Stimulated activated CD8-positive, alpha-beta memory T cell treated with anti-CD3 and anti-CD28 coated beads, Interleukin-4, amount 100 ng/mL, for 4 hours (primary cell): ENCODE measurements around the gene UGDH.
"Not testable (repeated sequence)": the region's sequence is repeated elsewhere in the genome, so short reads cannot be mapped to it uniquely, and the experiment has no call there.

ENCODE experiments used
- DNase-seq, 2 donors: peaks; one replicate each; pipeline ENCODE4 v3.0.0-alpha.2; 2020; ENCODE audit warnings: low read depth in 2 of 2, low spot score in 1 of 2

Gene UGDH

DNA sequence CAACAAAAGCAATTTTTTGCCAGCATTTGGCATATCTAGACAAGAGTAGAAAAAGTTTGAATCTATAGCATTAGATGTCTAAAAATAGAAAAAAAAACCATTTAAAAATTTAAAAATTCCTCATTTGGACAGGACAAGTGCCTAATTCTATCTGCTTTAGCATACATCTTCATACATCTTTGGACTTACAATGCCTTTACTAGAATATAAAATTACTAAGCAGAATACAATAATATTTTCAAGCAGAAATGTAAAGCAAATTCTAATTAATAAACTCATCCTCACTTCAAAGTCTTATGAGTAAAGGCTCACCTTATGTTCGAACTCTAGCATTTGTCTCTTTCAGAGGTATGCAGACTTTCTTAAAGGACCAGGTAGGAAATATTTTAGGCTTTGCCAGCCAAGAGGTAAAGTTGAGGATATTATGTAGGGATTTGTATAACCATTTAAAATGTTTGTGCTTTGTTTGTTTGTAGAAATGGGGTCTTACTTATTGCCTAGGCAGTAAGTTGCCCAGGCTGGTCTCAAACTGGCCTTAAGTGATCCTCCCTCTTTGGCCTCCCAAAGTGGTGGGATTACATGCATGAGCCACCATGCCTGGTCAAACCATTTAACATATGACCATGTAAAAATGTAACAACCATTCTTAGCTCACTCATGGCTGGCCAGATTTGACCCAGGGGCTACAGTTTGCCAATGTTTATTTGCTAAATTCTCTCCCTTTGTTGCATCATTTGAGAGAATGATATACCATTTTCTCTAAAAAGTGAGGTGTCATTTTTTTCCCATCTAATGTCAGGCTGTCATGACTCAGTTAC, 29.1 kb downstream of the UGDH start:
- DNase-seq, result no peak

DNA sequence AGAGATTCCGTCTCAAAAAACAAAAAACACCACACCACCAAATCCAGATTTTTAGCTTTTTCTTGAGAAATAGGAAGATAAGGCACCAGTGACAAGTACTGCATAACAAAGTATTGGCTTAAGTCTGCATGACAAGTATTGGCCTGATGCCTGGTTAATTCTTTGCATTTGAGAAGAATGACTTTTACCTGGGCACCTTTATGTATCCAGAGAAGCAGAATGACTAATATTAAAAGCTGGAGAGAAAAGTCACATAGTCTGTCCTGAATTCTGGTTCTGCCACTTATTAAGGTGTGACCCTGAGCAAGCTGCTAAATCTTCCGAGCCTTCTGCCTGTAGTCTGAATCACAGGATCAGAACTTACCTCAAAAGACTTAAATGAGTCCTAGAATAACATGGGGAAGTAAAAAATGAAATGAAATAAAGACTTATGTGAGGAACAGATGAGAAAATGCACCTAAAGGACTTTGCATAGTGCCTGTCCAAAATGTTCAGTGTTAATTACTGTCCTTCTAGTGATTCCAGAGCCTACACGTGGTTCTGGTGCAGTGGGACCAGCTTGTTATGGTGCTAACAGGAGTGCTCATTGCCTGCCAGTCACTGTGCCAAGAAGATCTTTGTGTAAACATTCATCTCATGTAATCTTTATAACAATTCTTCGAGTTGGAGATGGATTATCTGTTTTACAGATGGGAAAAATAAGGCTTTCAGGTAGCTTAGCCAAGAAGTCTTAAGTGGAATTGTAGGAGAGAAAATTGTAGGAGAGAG, 31.6 kb downstream of the UGDH start:
- no peak for DNase-seq

DNA sequence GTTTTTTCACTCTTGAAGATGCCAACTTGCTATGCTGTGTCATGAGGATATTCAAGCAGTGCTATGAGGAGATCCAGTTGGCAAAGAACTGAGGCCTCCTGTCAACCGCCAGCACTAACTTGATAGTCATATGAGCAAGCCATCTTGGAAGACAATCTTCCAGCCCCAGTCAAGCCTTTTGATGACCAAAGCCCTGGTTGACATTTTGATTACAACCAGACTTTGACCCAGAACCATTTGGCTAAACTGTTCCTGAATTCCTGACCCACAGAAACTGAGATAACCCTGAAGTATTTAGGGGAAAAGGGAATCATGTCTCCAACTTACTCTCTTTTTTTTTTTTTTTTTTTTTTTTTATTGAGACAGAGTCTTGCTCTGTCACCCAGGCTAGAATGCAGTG, 32.9 kb downstream of the UGDH start:
- no peak for DNase-seq

DNA sequence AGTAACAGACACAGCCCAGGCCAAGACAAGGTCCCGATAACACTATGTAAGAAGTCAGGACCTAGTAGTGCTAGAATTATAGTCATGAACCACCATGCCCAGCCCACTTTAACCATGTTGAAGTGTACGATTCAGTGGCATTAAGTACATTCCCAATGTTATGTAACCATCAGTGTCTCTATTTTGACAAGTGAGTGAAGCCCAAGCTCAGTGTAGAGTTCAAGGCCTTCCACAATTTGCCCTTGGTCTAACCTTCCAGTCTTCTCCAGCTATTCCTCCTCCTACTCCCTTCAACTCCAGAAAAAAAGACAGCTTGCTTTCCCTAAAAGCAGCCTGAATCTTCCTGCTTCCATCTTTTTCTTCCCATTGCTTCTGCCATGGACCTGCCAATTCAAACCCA, 36.9 kb downstream of the UGDH start:
- no peak for DNase-seq

DNA sequence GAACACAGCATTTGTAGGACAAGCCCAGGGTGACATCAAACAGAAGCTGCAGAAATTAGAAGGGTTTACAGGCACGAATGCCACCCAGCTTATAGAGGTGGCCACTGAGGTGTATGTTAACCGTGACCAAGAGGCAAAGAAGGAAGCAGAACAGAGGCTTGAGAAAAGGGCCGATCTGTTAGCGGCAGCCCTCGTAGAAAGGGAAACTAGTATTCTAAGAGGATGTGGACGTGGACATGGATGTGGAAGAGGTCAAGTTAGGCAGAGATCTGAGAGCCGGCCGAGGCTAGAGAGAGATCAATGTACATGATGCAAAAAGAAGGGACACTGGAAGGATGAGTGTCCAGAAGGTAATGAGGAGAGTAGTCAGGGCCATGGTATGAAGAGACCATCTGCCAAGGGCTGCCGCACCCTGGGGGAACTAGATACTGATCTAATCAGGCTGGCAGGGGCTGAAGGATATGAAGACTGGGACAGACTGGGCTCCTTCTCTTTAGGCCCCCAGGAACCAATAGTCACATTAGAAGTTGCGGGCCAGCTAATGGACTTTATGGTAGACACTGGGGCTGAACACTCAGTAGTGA, 40.9 kb downstream of the UGDH start:
- DNase-seq, result no peak

DNA sequence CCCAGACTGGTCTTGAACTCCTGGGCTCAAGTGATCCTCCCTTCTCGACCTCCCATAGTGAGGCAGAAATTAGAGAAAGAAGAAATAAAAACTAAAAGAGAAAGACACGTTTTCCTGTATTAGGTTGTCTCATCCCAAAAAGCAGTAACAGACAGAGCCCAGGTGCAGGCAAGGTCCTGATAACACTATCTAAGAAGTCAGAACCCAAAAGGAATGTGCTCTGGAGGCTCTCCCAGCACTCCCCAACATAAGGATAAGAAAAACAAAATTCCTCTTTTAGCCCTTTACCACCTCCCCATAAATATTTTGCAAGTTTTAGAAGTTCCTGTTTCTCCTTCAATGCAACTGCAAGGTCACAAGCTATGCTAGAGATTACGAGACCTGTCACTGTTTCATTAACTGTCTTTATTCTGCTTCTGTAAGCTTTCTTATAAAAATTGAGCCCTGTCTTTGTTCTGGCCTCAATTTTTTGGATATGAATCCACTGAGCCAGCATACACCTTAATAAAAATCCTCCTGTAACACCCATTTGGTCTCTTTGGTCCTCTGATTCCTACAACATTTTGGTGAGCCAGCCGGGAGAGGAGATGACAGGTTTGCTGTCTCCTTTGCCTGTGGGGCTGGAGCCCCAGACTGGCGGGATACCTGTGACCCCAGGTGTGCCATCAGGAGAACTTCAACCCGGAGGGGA, 42.5 kb downstream of the UGDH start:
- DNase-seq, result no peak

DNA sequence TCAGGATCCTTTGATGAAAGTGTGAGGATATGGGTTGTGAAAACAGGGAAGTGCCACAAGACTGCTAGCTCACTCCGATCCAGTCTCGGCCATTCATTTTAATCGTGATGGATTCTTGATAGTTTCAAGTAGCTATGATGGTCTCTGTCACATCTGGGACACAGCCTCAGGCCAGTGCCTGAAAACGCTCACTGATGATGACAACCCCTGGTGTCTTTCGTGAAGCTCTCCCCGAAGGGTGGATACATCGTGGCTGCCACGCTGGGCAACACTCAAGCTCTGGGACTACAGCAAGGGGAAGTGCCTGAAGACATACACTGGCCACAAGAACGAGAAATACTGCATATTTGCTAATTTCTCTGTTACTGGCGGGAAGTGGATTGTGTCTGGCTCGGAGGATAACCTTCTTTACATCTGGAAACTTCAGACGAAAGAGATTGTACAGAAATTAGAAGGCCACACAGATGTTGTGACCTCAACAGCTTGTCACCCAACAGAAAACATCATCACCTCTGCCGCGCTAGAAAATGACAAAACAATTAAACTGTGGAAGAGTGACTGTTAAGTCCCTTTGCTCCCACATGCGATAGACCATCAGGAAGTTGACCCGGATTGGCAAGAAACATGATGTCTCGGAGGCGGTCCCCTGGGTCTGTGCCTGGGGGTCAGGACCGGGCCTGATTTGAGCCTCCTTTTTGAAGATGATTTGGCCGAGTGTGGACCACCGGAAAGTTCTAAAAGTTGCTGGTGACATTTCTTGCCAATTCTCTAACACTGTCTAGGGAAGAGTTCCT, 46.1 kb downstream of the UGDH start:
- no peak for DNase-seq

DNA sequence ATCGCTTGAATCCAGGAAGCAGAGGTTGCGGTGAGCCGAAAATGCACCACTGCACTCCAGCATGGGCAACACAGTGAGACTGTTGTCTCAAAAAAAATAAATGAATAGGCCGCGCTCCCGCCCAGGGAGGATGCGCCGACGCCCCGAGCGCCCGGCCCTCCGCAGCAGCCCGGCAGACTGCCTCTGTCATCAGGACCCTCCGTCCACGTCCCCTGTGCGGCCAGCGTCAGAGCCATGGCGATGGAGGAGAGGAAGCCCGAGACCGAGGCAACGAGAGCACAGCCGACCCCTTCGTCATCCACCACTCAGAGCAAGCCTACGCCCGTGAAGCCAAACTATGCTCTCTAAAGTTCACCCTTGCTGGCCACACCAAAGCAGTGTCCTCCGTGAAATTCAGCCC, 47.0 kb downstream of the UGDH start:
- no peak for DNase-seq

DNA sequence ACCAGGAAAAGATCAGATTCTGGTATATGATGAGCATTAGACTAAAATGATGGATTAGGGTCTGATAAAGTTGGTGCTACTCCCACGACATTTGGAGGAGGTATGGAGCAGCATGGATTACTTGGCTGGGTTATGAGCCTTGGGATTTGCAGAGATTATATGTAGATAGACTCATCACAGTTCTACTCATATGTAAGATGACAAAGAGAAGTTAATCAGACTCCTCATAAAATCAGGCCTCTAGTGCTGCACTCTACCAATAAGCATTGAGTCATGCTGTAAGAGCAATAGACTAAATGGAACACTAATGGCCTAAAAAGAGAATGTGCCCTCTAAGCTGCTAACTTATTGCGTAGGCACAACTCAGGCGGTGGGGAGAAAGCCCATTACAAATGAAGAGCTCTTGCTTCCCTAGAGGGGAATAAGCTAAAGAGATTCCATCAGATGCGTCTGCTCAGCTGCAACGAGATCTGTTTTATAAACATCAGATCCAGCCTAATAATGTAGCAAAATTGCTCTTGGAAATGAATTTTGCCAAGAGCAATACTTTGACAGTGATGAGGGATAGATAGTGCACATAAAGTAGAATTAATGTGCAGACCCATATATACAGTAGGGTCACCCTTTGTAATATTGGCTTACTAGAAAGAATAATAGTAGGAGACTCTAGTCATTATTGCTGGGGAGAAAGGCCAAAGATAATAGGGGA, 50.9 kb downstream of the UGDH start:
- DNase-seq, result no peak

DNA sequence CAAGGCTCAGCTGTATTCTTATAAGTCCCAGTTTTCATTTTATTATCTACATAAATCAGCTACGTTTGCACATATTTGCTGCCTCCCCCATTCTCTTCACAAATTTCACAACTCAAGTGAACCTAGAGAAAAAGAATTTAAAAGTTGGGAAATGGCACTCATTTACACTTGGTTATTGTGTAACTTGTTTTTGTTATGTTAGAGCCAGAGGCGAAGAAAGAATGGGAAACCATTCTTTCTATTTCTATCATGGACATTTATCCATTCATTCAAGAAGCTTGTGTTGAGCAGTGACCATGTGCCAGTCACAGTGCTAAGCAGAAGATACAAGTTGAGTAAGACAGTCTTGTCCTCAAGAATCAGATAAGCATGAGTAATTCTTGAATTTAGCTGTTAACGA, 54.8 kb downstream of the UGDH start:
- no peak for DNase-seq

DNA sequence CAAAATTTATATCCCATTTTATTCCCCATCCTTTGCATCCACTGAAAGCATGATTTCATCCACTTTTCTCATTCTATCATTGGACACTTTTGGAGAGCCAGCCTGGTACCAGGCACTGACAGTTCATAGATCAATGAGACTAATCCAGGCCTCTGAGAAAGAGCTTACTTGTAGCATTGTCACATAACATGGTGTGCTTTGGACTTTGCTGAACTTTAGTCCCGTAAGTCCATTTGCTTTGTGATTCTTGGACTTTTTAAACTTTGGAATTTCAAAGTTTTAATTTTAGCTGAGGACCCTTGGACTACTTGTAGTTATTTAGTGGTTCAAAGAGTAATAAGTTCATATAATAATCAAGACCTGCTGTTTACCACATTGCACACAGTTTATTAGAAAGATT, 56.8 kb downstream of the UGDH start:
- no peak for DNase-seq

DNA sequence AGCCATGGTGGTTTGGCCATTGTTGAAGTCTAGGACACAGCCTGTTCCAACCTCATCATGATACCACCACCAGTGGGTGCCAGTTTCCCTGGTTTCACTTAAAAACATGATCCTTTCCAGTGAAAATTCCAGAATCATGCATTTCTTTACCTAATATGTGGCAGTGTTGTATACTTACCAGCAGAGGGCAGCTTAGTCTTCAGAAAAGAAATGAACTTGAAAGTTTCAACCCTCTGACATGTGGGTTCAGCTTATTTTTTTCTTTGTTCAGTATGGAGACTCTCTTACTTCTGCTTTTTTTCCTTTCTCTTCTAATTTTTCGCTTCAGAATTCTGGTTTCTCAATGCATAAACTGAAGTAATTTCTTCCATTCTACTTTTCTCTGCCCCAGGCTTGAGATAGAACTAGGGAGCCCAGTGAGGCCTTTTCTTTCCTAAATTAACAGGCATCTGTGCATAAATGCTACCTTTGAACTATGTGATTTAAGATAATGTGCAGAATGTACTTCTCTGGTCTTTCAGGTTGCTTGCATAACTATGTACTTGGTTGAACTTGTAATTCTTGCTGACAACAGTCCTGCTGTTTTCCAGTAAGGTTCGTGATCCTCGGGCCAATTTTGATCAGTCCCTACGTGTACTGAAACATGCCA, 57.7 kb downstream of the UGDH start:
- DNase-seq, result no peak

DNA sequence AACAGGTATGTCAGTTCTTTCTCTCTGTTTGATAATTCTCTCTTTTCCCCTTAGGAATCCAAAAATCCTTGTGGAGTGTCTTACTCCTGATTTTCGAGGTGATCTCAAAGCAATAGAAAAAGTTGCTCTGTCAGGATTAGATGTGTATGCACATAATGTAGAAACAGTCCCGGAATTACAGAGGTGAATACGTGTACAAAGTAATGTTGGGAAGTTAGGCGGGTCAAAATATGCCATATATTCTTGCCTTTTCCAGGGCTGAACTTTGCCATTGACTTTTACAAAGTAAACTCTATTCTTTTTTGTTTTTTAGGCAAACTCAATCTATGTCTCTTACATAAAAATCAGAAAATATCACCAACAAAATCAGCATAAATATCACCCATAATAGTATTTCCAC, 59.8 kb downstream of the UGDH start:
- no peak for DNase-seq

DNA sequence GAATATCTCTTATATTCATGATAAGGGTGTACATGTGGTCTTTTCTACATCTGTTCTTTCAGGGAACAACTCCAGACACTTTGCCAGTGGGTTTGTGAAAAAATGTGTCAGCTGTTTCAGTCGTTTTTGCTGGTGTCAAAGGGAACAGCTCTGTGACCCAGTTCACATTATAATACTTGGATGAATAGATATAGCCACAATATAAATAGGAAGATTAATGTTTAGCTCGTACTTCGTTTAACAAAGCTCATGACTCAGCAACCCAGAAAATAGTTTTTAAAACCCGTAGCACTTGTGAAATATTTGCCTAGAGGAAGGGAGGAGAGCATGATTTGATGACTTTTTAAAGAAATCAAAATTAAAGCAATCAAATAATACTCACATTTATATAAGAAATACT, 60.5 kb downstream of the UGDH start:
- no peak for DNase-seq

DNA sequence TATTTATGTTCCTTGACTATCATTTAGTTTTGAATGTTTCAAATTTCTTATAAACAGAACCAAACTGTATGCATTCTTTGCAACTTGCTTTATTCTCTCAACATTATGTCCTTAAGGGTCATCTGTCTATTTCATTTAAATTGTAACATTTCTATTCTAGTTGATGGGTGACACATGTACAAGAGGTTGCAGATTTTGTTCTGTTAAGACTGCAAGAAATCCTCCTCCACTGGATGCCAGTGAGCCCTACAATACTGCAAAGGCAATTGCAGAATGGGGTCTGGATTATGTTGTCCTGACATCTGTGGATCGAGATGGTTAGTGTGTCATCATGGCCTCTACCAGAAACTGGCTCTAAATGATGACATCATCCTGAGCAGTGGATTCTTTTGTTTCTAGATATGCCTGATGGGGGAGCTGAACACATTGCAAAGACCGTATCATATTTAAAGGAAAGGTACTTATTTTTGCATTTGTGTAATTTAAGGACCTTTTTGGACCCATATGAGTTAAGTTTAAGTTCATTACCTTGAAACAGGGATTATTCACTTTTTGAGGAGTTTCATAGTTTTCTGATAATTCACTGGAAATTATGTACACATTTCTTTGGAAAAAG, 62.2 kb downstream of the UGDH start:
- DNase-seq, result no peak

DNA sequence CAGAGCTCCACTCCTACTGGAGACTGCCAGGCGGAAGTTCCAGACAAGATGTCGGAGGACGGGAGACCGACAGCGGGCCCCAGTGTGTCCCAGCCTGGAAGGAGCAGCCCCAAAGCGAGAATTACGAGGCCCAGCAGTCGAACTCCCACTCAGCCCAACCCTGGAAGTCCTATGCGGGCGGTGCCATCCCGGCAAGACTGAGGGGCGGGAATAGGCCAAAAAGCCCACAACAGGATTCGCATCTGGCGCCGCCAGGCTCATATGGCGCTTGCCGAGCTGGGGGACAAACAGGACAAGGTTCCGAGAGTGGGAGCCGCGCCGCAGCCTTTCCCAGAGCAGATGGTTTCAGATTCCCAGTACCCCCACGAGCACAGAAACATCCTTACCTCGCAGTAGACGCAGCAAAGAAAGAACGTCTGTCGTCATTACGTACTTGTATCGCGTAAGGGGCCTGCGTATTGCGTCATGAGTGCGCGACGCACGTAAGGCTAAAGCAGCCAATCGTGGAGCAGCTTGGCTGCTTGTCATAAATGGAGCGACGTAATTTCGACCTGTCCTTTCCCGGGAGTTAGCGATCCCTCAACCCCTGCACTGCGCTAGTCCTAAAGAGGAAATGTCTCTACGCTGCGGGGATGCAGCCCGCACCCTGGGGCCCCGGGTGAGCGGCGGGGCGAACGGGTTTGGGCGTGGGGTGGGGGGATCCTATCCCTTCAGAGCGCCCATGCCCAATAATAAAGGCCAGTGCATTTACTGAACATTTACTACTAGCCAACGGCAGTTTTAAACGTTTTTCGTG, 68.5 kb downstream of the UGDH start, which contains the start of the genes LIAS and RPL9:
Gene LIAS (plus strand): TSS at position 552 of the 796 bp plus-strand sequence. CDS start 62 bp downstream, at position 614.
Gene RPL9 (minus strand): TSS at position 418 of the 796 bp plus-strand sequence. CDS start 483 bp downstream, outside the sequence.
- DNase-seq, result peak; percentile 88 to 89

DNA sequence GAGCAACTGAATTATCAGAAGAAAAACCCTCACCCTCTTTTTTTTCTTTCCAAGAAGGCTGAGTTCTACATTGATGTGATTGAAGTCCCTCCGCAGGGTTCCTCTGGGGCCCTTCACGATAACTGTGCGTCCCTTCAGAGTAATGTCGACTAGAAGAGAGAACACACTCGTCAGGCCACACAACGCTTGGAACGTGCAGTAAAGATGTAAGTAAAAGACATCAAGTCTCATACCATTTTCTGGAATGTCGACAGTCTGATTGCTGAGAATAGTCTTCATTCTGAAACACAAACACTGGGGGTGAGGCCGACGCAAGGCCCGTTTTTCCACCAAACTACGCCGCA, 69.1 kb downstream of the UGDH start:
- DNase-seq, result not testable (repeated sequence)
